Naive thymus-derived CD4-positive, alpha-beta T cell (primary cell): ENCODE data around the gene GDPD4. TPM values are rescaled to one million over a fixed set of nuclear protein-coding genes. Genes with fewer than 3 reads are reported as not detected.

Experiments
- ATAC-seq: fragments of 150-1000 bp; cut with Tn5 transposase; 2 replicates; pipeline ENCODE4 v1.10.0; 2021; ENCODE audit warnings: mild to moderate bottlenecking, moderate library complexity
- CTCF ChIA-PET: fragments of 350-600 bp; sonication (Branson Sonifier 250); formaldehyde crosslinking; loops from one replicate; lab custom pipeline; 2021; ENCODE audit warnings: antibody characterized with exemption; lab: Charles Lee
- POLR2A ChIA-PET: fragments of 350-600 bp; sonication (Branson Sonifier 250); formaldehyde crosslinking; loops from one replicate; lab custom pipeline; 2021; ENCODE audit warnings: antibody characterized with exemption, inconsistent platforms; lab: Charles Lee
- DNase-seq, 9 donors: peaks; one replicate each; pipeline versions ENCODE4 v3.0.0 to v3.0.0-alpha.2; 2020 to 2022; ENCODE audit warnings: mixed read lengths in 1 of 9
- H3K27ac ChIP-seq: one replicate; pipeline ENCODE4 v1.7.0; 2013; ENCODE audit warnings: mild to moderate bottlenecking, low read depth, low read length, moderate library complexity
- H3K27me3 ChIP-seq, 2 donors: one replicate each; pipeline ENCODE4 v1.7.0; 2013; ENCODE audit warnings: low read length in 2 of 2, mild to moderate bottlenecking in 2 of 2, moderate library complexity in 2 of 2; ENCODE audit not compliant: control insufficient read depth in 2 of 2, insufficient read depth in 2 of 2
- H3K36me3 ChIP-seq, 3 experiments: 1 replicate in 2 of 3; 2 replicates in 1 of 3; pipeline ENCODE4 v1.7.0; 2013; ENCODE audit warnings: low read length in 3 of 3, mild to moderate bottlenecking in 3 of 3, moderate library complexity in 1 of 3; ENCODE audit not compliant: insufficient read depth in 3 of 3, control insufficient read depth in 2 of 3
- H3K4me1 ChIP-seq, 2 donors: one replicate each; pipeline ENCODE4 v1.7.0; 2013; ENCODE audit warnings: low read length in 2 of 2, mild to moderate bottlenecking in 2 of 2, moderate library complexity in 1 of 2; ENCODE audit not compliant: control insufficient read depth in 2 of 2, insufficient read depth in 2 of 2
- H3K4me3 ChIP-seq: 2 replicates; pipeline ENCODE4 v1.7.0; 2013; ENCODE audit warnings: mild to moderate bottlenecking, low read length
- H3K9me3 ChIP-seq, 3 experiments: 1 replicate in 2 of 3; 2 replicates in 1 of 3; pipeline ENCODE4 v1.7.0; 2013; ENCODE audit warnings: low read length in 3 of 3; ENCODE audit not compliant: control insufficient read depth in 2 of 3
- H3K27ac Mint-ChIP-seq, 9 donors: one replicate each; pipeline ENCODE4 v1.8.0; 2020 to 2022; ENCODE audit warnings: mixed read lengths in 9 of 9, mild to moderate bottlenecking in 8 of 9, moderate library complexity in 5 of 9, inconsistent platforms in 2 of 9
- H3K27me3 Mint-ChIP-seq, 5 donors: one replicate each; pipeline ENCODE4 v1.8.0; 2021 to 2022; ENCODE audit warnings: mixed read lengths in 5 of 5, mild to moderate bottlenecking in 1 of 5
- H3K36me3 Mint-ChIP-seq, 5 donors: one replicate each; pipeline ENCODE4 v1.8.0; 2020 to 2022; ENCODE audit warnings: mixed read lengths in 5 of 5, mild to moderate bottlenecking in 3 of 5, inconsistent platforms in 1 of 5
- H3K4me1 Mint-ChIP-seq, 7 donors: one replicate each; pipeline ENCODE4 v1.8.0; 2020 to 2022; ENCODE audit warnings: mixed read lengths in 7 of 7, mild to moderate bottlenecking in 3 of 7, inconsistent platforms in 1 of 7
- H3K4me3 Mint-ChIP-seq, 10 donors: one replicate each; pipeline ENCODE4 v1.8.0; 2020 to 2022; ENCODE audit warnings: mild to moderate bottlenecking in 10 of 10, mixed read lengths in 10 of 10, moderate library complexity in 6 of 10, inconsistent platforms in 2 of 10
- H3K9me3 Mint-ChIP-seq, 11 donors: one replicate each; pipeline ENCODE4 v1.8.0; 2020 to 2022; ENCODE audit warnings: mixed read lengths in 11 of 11, mild to moderate bottlenecking in 4 of 11, inconsistent platforms in 1 of 11, moderate library complexity in 1 of 11
- intact Hi-C, 2 donors: fragments of 100-400 bp; cut with micrococcal nuclease; formaldehyde crosslinking; loops; one replicate each; pipeline ENCODE4 v1.15.1; 2023
- polyA plus RNA-seq, 2 donors: library from polyadenylated mRNA; unstranded; fragments of 300-500 nt; fragmentation: Illumina TruSeq; gene quantifications; one replicate each; pipeline ENCODE4 v1.2.3, GENCODE V29; 2021
- total RNA-seq, 6 experiments: library from RNA in 5 of 6; stranded (reverse) in 5 of 6; gene quantifications; 1 replicate in 5 of 6; 2 replicates in 1 of 6; pipeline ENCODE4 v1.2.3 and lab custom pipeline; 2021 to 2026

Gene GDPD4
- total and polyA plus RNA-seq, 7 experiments from 2014 or later: not detected

- intact Hi-C loops: no loop called here
- Histone ChIP-seq H3K27me3 (no peaks in the 10 kb centered on the region), H3K27ac (no peak overlapping the region), H3K4me3 (no peak overlapping the region), H3K36me3 (no peaks in the 10 kb centered on the region), H3K4me1 (no peaks in the 10 kb centered on the region), H3K9me3 (no peaks in the 10 kb centered on the region)
- Mint-ChIP-seq H3K27ac (no peak overlapping the region), H3K4me3 (no peak overlapping the region), H3K27me3 (peaks cover 0 to 14% (median 11%) of the 10 kb centered on the region in 5 donors), H3K9me3 (no peaks in the 10 kb centered on the region), H3K4me1 (no peaks in the 10 kb centered on the region), H3K36me3 (no peaks in the 10 kb centered on the region)
- POLR2A ChIA-PET: no interaction called here
- no peak for DNase-seq
- CTCF ChIA-PET: no interaction called here
- no peak for ATAC-seq
Measured at GRCh38 chr11:77269484-77270123, 31.9 kb downstream of the GDPD4 start.

- CTCF ChIA-PET: no interaction called here
Measured at GRCh38 chr11:77267962-77268361, 33.5 kb downstream of the GDPD4 start.

GRCh38 chr11:77266766-77267165, 34.7 kb downstream of the GDPD4 start:
- no peaks in the 10 kb centered on the region for H3K4me1 Mint-ChIP-seq
- ChIA-PET CTCF (no interaction called here), POLR2A (no interaction called here)
- Histone ChIP-seq H3K36me3 (no peaks in the 10 kb centered on the region), H3K4me3 (no peak overlapping the region), H3K4me1 (no peaks in the 10 kb centered on the region), H3K9me3 (peaks cover 0 to 9% (median 0%) of the 10 kb centered on the region in 3 experiments), H3K27me3 (no peaks in the 10 kb centered on the region), H3K27ac (no peak overlapping the region)
- H3K27me3 Mint-ChIP-seq: peaks cover 0 to 34% (median 22%) of the 10 kb centered on the region in 5 donors
- DNase-seq (no peak), ATAC-seq (no peak)
- intact Hi-C loops: no loop called here
- H3K36me3 Mint-ChIP-seq: no peaks in the 10 kb centered on the region
- peaks cover 0 to 25% (median 16%) of the 10 kb centered on the region in 11 donors for H3K9me3 Mint-ChIP-seq
- H3K27ac Mint-ChIP-seq: no peak overlapping the region
- no peak overlapping the region for H3K4me3 Mint-ChIP-seq

More at GRCh38 chr11:77267962-77268361, 33.5 kb downstream of the GDPD4 start:
- Histone ChIP-seq H3K36me3 (no peaks in the 10 kb centered on the region), H3K27me3 (no peaks in the 10 kb centered on the region), H3K4me1 (no peaks in the 10 kb centered on the region), H3K9me3 (no peaks in the 10 kb centered on the region), H3K27ac (no peak overlapping the region), H3K4me3 (no peak overlapping the region)
- intact Hi-C loops: no loop called here
- no peaks in the 10 kb centered on the region for H3K36me3 Mint-ChIP-seq
- H3K4me3 Mint-ChIP-seq: no peak overlapping the region
- H3K27ac Mint-ChIP-seq: no peak overlapping the region
- H3K4me1 Mint-ChIP-seq: no peaks in the 10 kb centered on the region
- peaks cover 0 to 25% (median 18%) of the 10 kb centered on the region in 5 donors for H3K27me3 Mint-ChIP-seq
- ATAC-seq: no peak
- DNase-seq: no peak
- H3K9me3 Mint-ChIP-seq: peaks cover 0 to 13% (median 7%) of the 10 kb centered on the region in 11 donors
- POLR2A ChIA-PET: no interaction called here

GRCh38 chr11:77262803-77263202, 38.7 kb downstream of the GDPD4 start:
- H3K4me1 Mint-ChIP-seq: no peaks in the 10 kb centered on the region
- no peak overlapping the region for H3K27ac Mint-ChIP-seq
- DNase-seq (no peak), ATAC-seq (no peak)
- Histone ChIP-seq H3K36me3 (no peaks in the 10 kb centered on the region), H3K4me1 (no peaks in the 10 kb centered on the region), H3K4me3 (no peak overlapping the region), H3K9me3 (peaks cover 0 to 9% (median 0%) of the 10 kb centered on the region in 3 experiments), H3K27me3 (no peaks in the 10 kb centered on the region), H3K27ac (no peak overlapping the region)
- peaks cover 0 to 45% (median 18%) of the 10 kb centered on the region in 11 donors for H3K9me3 Mint-ChIP-seq
- intact Hi-C loops: no loop called here
- H3K36me3 Mint-ChIP-seq: peaks cover 0 to 5% (median 0%) of the 10 kb centered on the region in 5 donors
- H3K27me3 Mint-ChIP-seq: peaks cover 12 to 43% (median 29%) of the 10 kb centered on the region in 5 donors
- CTCF ChIA-PET: interaction anchor here (0.7 kb wide), 1 partner anchor 93 kb away, joined by 5 read pairs; no protein-coding TSS in a partner anchor
- POLR2A ChIA-PET: no interaction called here
- no peak overlapping the region for H3K4me3 Mint-ChIP-seq

- peaks cover 0 to 9% (median 0%) of the 10 kb centered on the region in 3 experiments for H3K9me3 ChIP-seq
- Mint-ChIP-seq H3K36me3 (peaks cover 0 to 5% (median 0%) of the 10 kb centered on the region in 5 donors), H3K4me3 (no peak overlapping the region), H3K9me3 (peaks cover 0 to 45% (median 18%) of the 10 kb centered on the region in 11 donors), H3K4me1 (no peaks in the 10 kb centered on the region), H3K27me3 (peaks cover 16 to 51% (median 34%) of the 10 kb centered on the region in 5 donors), H3K27ac (no peak overlapping the region)
- no peak overlapping the region for H3K27ac ChIP-seq
- ATAC-seq (no peak), DNase-seq (no peak)
- no peaks in the 10 kb centered on the region for H3K4me1 ChIP-seq
- ChIA-PET CTCF (no interaction called here), POLR2A (no interaction called here)
- H3K27me3 ChIP-seq: no peaks in the 10 kb centered on the region
- H3K36me3 ChIP-seq: no peaks in the 10 kb centered on the region
- no peak overlapping the region for H3K4me3 ChIP-seq
- intact Hi-C loops: no loop called here
Measured at GRCh38 chr11:77259641-77260040, 41.8 kb downstream of the GDPD4 start.

- ChIA-PET CTCF (no interaction called here), POLR2A (interaction anchor here (0.5 kb wide), 1 partner anchor 332 kb away, joined by 3 read pairs; no protein-coding TSS in a partner anchor)
- no peaks in the 10 kb centered on the region for H3K4me1 ChIP-seq
- no peaks in the 10 kb centered on the region for H3K36me3 Mint-ChIP-seq
- H3K9me3 Mint-ChIP-seq: peaks cover 0 to 30% (median 16%) of the 10 kb centered on the region in 11 donors
- peaks cover 0 to 18% (median 11%) of the 10 kb centered on the region in 5 donors for H3K27me3 Mint-ChIP-seq
- intact Hi-C loops: no loop called here
- no peaks in the 10 kb centered on the region for H3K36me3 ChIP-seq
- DNase-seq: no peak
- H3K4me1 Mint-ChIP-seq: no peaks in the 10 kb centered on the region
- H3K27me3 ChIP-seq: no peaks in the 10 kb centered on the region
- no peak for ATAC-seq
- no peak overlapping the region for H3K4me3 ChIP-seq
- peaks cover 0 to 4% (median 0%) of the 10 kb centered on the region in 3 experiments for H3K9me3 ChIP-seq
- no peak overlapping the region for H3K27ac Mint-ChIP-seq
- no peak overlapping the region for H3K4me3 Mint-ChIP-seq
- no peak overlapping the region for H3K27ac ChIP-seq
Measured at GRCh38 chr11:77253690-77254089, 47.8 kb downstream of the GDPD4 start.
